HCT116 (cell line): Measurements from ENCODE around the gene IBSP. TPM values are rescaled to one million over a fixed set of nuclear protein-coding genes. Genes with fewer than 3 reads are reported as not detected.

Experiments
- ATAC-seq: fragments of 200-7000 bp; cut with Tn5 transposase; 2 replicates; pipeline ENCODE4 v1.9.1; 2020; ENCODE audit warnings: mild to moderate bottlenecking, moderate library complexity
- BruUV-seq: library from RNA; stranded (reverse); fragments of 400-500 nt; replicated peaks from 2 replicates; lab custom pipeline; 2021; lab: Mats Ljungman, UMichigan
- CTCF ChIA-PET: fragments of 300-600 bp; sonication (Branson Sonifier 250); formaldehyde crosslinking; loops from one replicate; lab custom pipeline; 2021; ENCODE audit warnings: antibody characterized with exemption; lab: Charles Lee
- POLR2A ChIA-PET: fragments of 300-600, 350-600 bp; sonication (Branson Sonifier 250); formaldehyde crosslinking; loops from one replicate; lab custom pipeline; 2021; ENCODE audit warnings: antibody characterized with exemption; lab: Charles Lee
- RAD21 ChIA-PET, 2 experiments: fragments of 300-600 bp; sonication (Branson Sonifier 250); formaldehyde crosslinking; loops; one replicate each; lab custom pipeline; 2023; ENCODE audit warnings: low total read pairs in 2 of 2; ENCODE audit not compliant: uncharacterized antibody in 2 of 2, unreplicated experiment in 2 of 2, low non-redundant PET in 1 of 2; lab: Charles Lee
- DNase-seq: peaks from one replicate; pipeline ENCODE4 v3.0.0-alpha.2; 2010; ENCODE audit warnings: low read depth, low spot score
- H2AFZ ChIP-seq: fragments of 200-600 bp; shearing (Covaris generic), sonication (generic); 2 replicates; pipeline ENCODE4 v1.6.1; 2017; ENCODE audit warnings: low read depth, mixed run types, mixed read lengths, antibody characterized with exemption, low read length; ENCODE audit not compliant: poor library complexity, severe bottlenecking
- H3K27ac ChIP-seq: 2 replicates; pipeline ENCODE4 v1.5.1; 2012; ENCODE audit warnings: low read depth, low read length
- H3K27me3 ChIP-seq: fragments of 200-600 bp; sonication (generic); 2 replicates; pipeline ENCODE4 v1.6.1; 2016; ENCODE audit warnings: mixed run types, low read length, mixed read lengths; ENCODE audit not compliant: insufficient read depth
- H3K36me3 ChIP-seq, 2 experiments: fragments of 200-500 bp in 1 of 2; fragments of 200-600 bp in 1 of 2; sonication (Bioruptor generic) in 1 of 2; sonication (generic) in 1 of 2; 2 replicates each; pipeline versions ENCODE4 v1.5.1 to v1.6.1; 2014 to 2016; ENCODE audit warnings: low read length in 2 of 2, inconsistent platforms in 1 of 2, mixed read lengths in 1 of 2, mixed run types in 1 of 2; ENCODE audit not compliant: insufficient read depth in 2 of 2, control insufficient read depth in 1 of 2
- H3K4me1 ChIP-seq, 2 experiments: fragments of 200-600 bp in 1 of 2; sonication (generic) in 1 of 2; 2 replicates each; pipeline versions ENCODE4 v1.5.1 to v1.6.1; 2012 to 2017; ENCODE audit warnings: low read length in 2 of 2, inconsistent platforms in 1 of 2, mild to moderate bottlenecking in 1 of 2, mixed read lengths in 1 of 2, mixed run types in 1 of 2, moderate library complexity in 1 of 2; ENCODE audit not compliant: insufficient read depth in 2 of 2, control insufficient read depth in 1 of 2
- H3K4me2 ChIP-seq: fragments of 200-600 bp; sonication (generic); 2 replicates; pipeline ENCODE4 v1.6.1; 2017; ENCODE audit warnings: mixed run types, low read length, mixed read lengths
- H3K4me3 ChIP-seq, 2 experiments: fragments of 200-600 bp in 1 of 2; sonication (generic) in 1 of 2; replicated peaks in 1 of 2; 2 replicates each; pipeline ENCODE4 v1.5.1; 2011 to 2016; ENCODE audit warnings: low read length in 2 of 2, control low read depth in 1 of 2, low read depth in 1 of 2, mild to moderate bottlenecking in 1 of 2, mixed read lengths in 1 of 2, mixed run types in 1 of 2
- H3K79me2 ChIP-seq: fragments of 200-600 bp; sonication (generic); 2 replicates; pipeline ENCODE4 v1.6.1; 2017; ENCODE audit warnings: mild to moderate bottlenecking, mixed run types, low read length, moderate library complexity, mixed read lengths; ENCODE audit not compliant: insufficient read depth
- H3K9ac ChIP-seq: fragments of 200-600 bp; sonication (generic); 2 replicates; pipeline ENCODE4 v1.6.1; 2016; ENCODE audit warnings: low read length, mixed read lengths
- H3K9me2 ChIP-seq: fragments of 200-600 bp; sonication (generic), shearing (Covaris generic); 2 replicates; pipeline ENCODE4 v1.6.1; 2017; ENCODE audit warnings: mixed run types, mild to moderate bottlenecking, moderate library complexity; ENCODE audit not compliant: insufficient read depth
- H3K9me3 ChIP-seq, 2 experiments: fragments of 200-500 bp in 1 of 2; fragments of 200-600 bp in 1 of 2; sonication (Bioruptor generic) in 1 of 2; sonication (generic) in 1 of 2; 2 replicates each; pipeline ENCODE4 v1.6.1; 2014 to 2017; ENCODE audit warnings: low read length in 2 of 2, mixed read lengths in 2 of 2, inconsistent platforms in 1 of 2, low read depth in 1 of 2, mild to moderate bottlenecking in 1 of 2, mixed run types in 1 of 2, moderate library complexity in 1 of 2; ENCODE audit not compliant: control insufficient read depth in 1 of 2, insufficient read depth in 1 of 2
- H4K20me1 ChIP-seq: fragments of 200-600 bp; sonication (generic), shearing (Covaris generic); 2 replicates; pipeline ENCODE4 v1.6.1; 2017; ENCODE audit warnings: mixed run types, mild to moderate bottlenecking, moderate library complexity; ENCODE audit not compliant: insufficient read depth
- EZH2 ChIP-seq: fragments of 200-600 bp; sonication (generic); IDR thresholded peaks from 2 replicates; pipeline ENCODE4 v1.6.1; 2017; ENCODE audit warnings: antibody characterized with exemption, mixed run types
- FOSL1 ChIP-seq: IDR thresholded peaks from 2 replicates; pipeline ENCODE4 v1.6.1; 2012; ENCODE audit warnings: low read depth
- POLR2A ChIP-seq: IDR thresholded peaks from 2 replicates; pipeline ENCODE4 v1.7.0; 2011; ENCODE audit warnings: borderline replicate concordance; ENCODE audit not compliant: insufficient read depth, insufficient read length; ENCODE audit errors: extremely low read depth
- TCF7L2 ChIP-seq: IDR thresholded peaks from 2 replicates; pipeline ENCODE4 v1.7.0; 2011; ENCODE audit warnings: borderline replicate concordance, inconsistent platforms; ENCODE audit not compliant: insufficient read depth, insufficient read length; ENCODE audit errors: extremely low read depth
- ZBTB33 ChIP-seq: IDR thresholded peaks from 2 replicates; pipeline ENCODE4 v1.6.1; 2011; ENCODE audit warnings: mild to moderate bottlenecking, low read length, moderate library complexity; ENCODE audit not compliant: insufficient replicate concordance; ENCODE audit errors: extremely low read depth
- intact Hi-C: fragments of 100-400 bp; cut with micrococcal nuclease; formaldehyde crosslinking; loops from 2 replicates; pipeline ENCODE4 v1.10.0; 2022
- total RNA-seq: library from RNA; stranded (reverse); gene quantifications from one replicate; pipeline ENCODE4 v1.2.1, GENCODE V29; 2021; ENCODE audit not compliant: unreplicated experiment

Gene IBSP
- total RNA-seq, 1 experiment from 2014 or later = not detected

GRCh38 chr4:87811977-87812376 is 12.6 kb downstream of the IBSP start:
- Histone ChIP-seq H2AFZ (no peak overlapping the region), H3K4me2 (no peak overlapping the region), H3K27ac (no peak overlapping the region), H3K27me3 (no peaks in the 10 kb centered on the region), H3K36me3 (no peaks in the 10 kb centered on the region), H4K20me1 (no peaks in the 10 kb centered on the region), H3K79me2 (no peaks in the 10 kb centered on the region), H3K4me3 (no peak overlapping the region), H3K9ac (no peak overlapping the region), H3K9me3 (no peaks in the 10 kb centered on the region), H3K4me1 (no peaks in the 10 kb centered on the region), H3K9me2 (no peaks in the 10 kb centered on the region)
- DNase-seq = no peak
- BruUV-seq = no TSS peak
- no peak for ATAC-seq
- intact Hi-C loops = no loop called here
- TF ChIP-seq POLR2A (no peak), EZH2 (no peak), TCF7L2 (no peak)
- CTCF ChIA-PET = no interaction called here
- POLR2A ChIA-PET = no interaction called here
- RAD21 ChIA-PET = no interaction called here

GRCh38 chr4:87819281-87819919 is 20.0 kb downstream of the IBSP start:
- DNase-seq (no peak), ATAC-seq (peak; percentile 59; the same call in 1 of the 2 replicates)
- H3K9ac ChIP-seq = peak overlapping the region; percentile 17; the same call in 1 of the 2 replicates
- H3K9me3 ChIP-seq = no peaks in the 10 kb centered on the region
- no peaks in the 10 kb centered on the region for H3K9me2 ChIP-seq
- no peak overlapping the region for H3K27ac ChIP-seq
- H3K27me3 ChIP-seq = no peaks in the 10 kb centered on the region
- intact Hi-C loops = no loop called here
- TF ChIP-seq FOSL1 (peak; percentile 18; the same call in 1 of the 2 replicates), ZBTB33 (no peak)
- TF ChIP-seq, all 23 proteins: peak for 1
- Histone ChIP-seq H3K79me2 (no peaks in the 10 kb centered on the region), H3K4me3 (no peak overlapping the region), H3K4me2 (peak overlapping the region; percentile 46), H2AFZ (peak overlapping the region; percentile 68), H3K4me1 (peaks cover 4 to 12% of the 10 kb centered on the region in 2 experiments; a peak in 3 of 4 replicates), H4K20me1 (no peaks in the 10 kb centered on the region), H3K36me3 (no peaks in the 10 kb centered on the region)
- no TSS peak for BruUV-seq
- CTCF ChIA-PET = no interaction called here
- POLR2A ChIA-PET = no interaction called here
- RAD21 ChIA-PET = no interaction called here
